Calu3 (cell line): ENCODE results near the gene CD72. TPM values are rescaled to one million over a fixed set of nuclear protein-coding genes. Genes with fewer than 3 reads are reported as not detected.

Experiments
- BruUV-seq: library from RNA; stranded (reverse); fragments of 400-500 nt; replicated peaks from 2 replicates; lab custom pipeline; 2021; lab: Mats Ljungman, UMichigan
- CTCF ChIA-PET: fragments of 300-600 bp; sonication (Branson Sonifier 250); formaldehyde crosslinking; loops from one replicate; lab custom pipeline; 2022; ENCODE audit warnings: antibody characterized with exemption; lab: Charles Lee
- DNase-seq: peaks from one replicate; pipeline ENCODE4 v3.0.0; 2022
- H3K27ac Mint-ChIP-seq: one replicate; pipeline ENCODE4 v1.8.0; 2022; ENCODE audit warnings: mixed read lengths; ENCODE audit not compliant: unreplicated experiment
- H3K27me3 Mint-ChIP-seq: one replicate; pipeline ENCODE4 v1.8.0; 2022; ENCODE audit warnings: mixed read lengths; ENCODE audit not compliant: unreplicated experiment
- H3K36me3 Mint-ChIP-seq: one replicate; pipeline ENCODE4 v1.8.0; 2022; ENCODE audit warnings: mild to moderate bottlenecking, moderate library complexity, mixed read lengths; ENCODE audit not compliant: insufficient read depth, unreplicated experiment
- H3K4me1 Mint-ChIP-seq: one replicate; pipeline ENCODE4 v1.8.0; 2022; ENCODE audit warnings: mild to moderate bottlenecking, low read depth, mixed read lengths; ENCODE audit not compliant: unreplicated experiment
- H3K4me3 Mint-ChIP-seq: one replicate; pipeline ENCODE4 v1.8.0; 2022; ENCODE audit warnings: mild to moderate bottlenecking, low read depth, moderate library complexity, mixed read lengths; ENCODE audit not compliant: unreplicated experiment
- H3K9me3 Mint-ChIP-seq: one replicate; pipeline ENCODE4 v1.8.0; 2022; ENCODE audit warnings: low read depth, mixed read lengths; ENCODE audit not compliant: unreplicated experiment
- CTCF ChIP-seq: fragments of 200-600 bp; IDR thresholded peaks from one replicate; pipeline ENCODE4 v1.8.0; 2022; ENCODE audit warnings: antibody characterized with exemption; ENCODE audit not compliant: unreplicated experiment
- intact Hi-C: fragments of 100-400 bp; cut with micrococcal nuclease; formaldehyde crosslinking; loops from one replicate; pipeline ENCODE4 v1.10.0; 2022; ENCODE audit not compliant: unreplicated experiment
- total RNA-seq: library from RNA; stranded (reverse); gene quantifications from 2 replicates; pipeline ENCODE4 v1.2.3, GENCODE V29; 2022

CD72 gene
- total RNA-seq, 1 experiment from 2014 or later: 0.38 TPM

GRCh38 chr9:35660966-35661415, 42.8 kb upstream of the CD72 start:
- H3K36me3 Mint-ChIP-seq: peaks cover 47% of the 10 kb centered on the region
- no peaks in the 10 kb centered on the region for H3K9me3 Mint-ChIP-seq
- H3K27me3 Mint-ChIP-seq: no peaks in the 10 kb centered on the region
- intact Hi-C loops: loop anchor here (5.0 to 10.0 kb wide), 2 partner anchors 36 to 74 kb away; partner anchors contain the start of genes CREB3 and TLN1
- no peak overlapping the region for H3K27ac Mint-ChIP-seq
- TF ChIP-seq CTCF: no peak
- no TSS peak for BruUV-seq
- DNase-seq: no peak
- peaks cover 29% of the 10 kb centered on the region for H3K4me1 Mint-ChIP-seq
- H3K4me3 Mint-ChIP-seq: no peak overlapping the region
- CTCF ChIA-PET: interaction anchor here (0.5 to 2.1 kb wide), 6 partner anchors 14 to 75 kb away, joined by 3 to 10 read pairs (median 4); partner anchors contain the start of genes CREB3, TLN1 and TPM2

- intact Hi-C loops: no loop called here
These were observed 41.1 kb upstream of the CD72 start for GRCh38 chr9:35659340-35659739.

GRCh38 chr9:35658968-35659220, 40.7 kb upstream of the CD72 start:
- Mint-ChIP-seq H3K27me3 (no peaks in the 10 kb centered on the region), H3K9me3 (no peaks in the 10 kb centered on the region), H3K36me3 (peaks cover 32% of the 10 kb centered on the region), H3K27ac (peak overlapping the region; percentile 100), H3K4me1 (peaks cover 23% of the 10 kb centered on the region), H3K4me3 (peak overlapping the region; percentile 84)
- CTCF ChIA-PET: interaction anchor here (0.7 to 2.2 kb wide), 4 partner anchors 11 to 76 kb away, joined by 3 to 12 read pairs (median 7); partner anchors contain the start of genes CREB3 and TLN1
- TF ChIP-seq CTCF: no peak
- DNase-seq: no peak
- intact Hi-C loops: no loop called here
- no TSS peak for BruUV-seq

More at GRCh38 chr9:35659340-35659739, 41.1 kb upstream of the CD72 start:
- TF ChIP-seq CTCF: no peak
- Mint-ChIP-seq H3K4me1 (peaks cover 27% of the 10 kb centered on the region), H3K36me3 (peaks cover 37% of the 10 kb centered on the region), H3K4me3 (peak overlapping the region; percentile 84), H3K9me3 (no peaks in the 10 kb centered on the region), H3K27ac (no peak overlapping the region), H3K27me3 (no peaks in the 10 kb centered on the region)
- no TSS peak for BruUV-seq
- DNase-seq: no peak
- CTCF ChIA-PET: interaction anchor here (0.7 to 2.2 kb wide), 4 partner anchors 10 to 76 kb away, joined by 3 to 12 read pairs (median 7); partner anchors contain the start of genes CREB3 and TLN1

- Mint-ChIP-seq H3K27ac (peak within 1 kb of the TSS; percentile 100), H3K36me3 (peaks cover 31% of the 10 kb centered on the region), H3K27me3 (no peaks in the 10 kb centered on the region), H3K9me3 (no peaks in the 10 kb centered on the region), H3K4me1 (peaks cover 20% of the 10 kb centered on the region), H3K4me3 (peak within 1 kb of the TSS; percentile 84)
- DNase-seq: peak; percentile 80
- CTCF ChIA-PET: interaction anchor here (0.5 to 2.2 kb wide), 8 partner anchors 11 to 1610 kb away, joined by 3 to 12 read pairs (median 4); partner anchors contain the start of genes CREB3, HINT2 and TLN1
- peak; percentile 62 for TF ChIP-seq CTCF
- intact Hi-C loops: no loop called here
- TSS peak; percentile 80 for BruUV-seq
These were observed 40.1 kb upstream of the CD72 start, which contains the start of gene CCDC107 for GRCh38 chr9:35658137-35658967. CCDC107 (plus strand) TSS chr9:35658292; CDS start chr9:35658380, 88 bp downstream.
